ENCODE measurements around the gene RBM38. TPM values are rescaled to one million over a fixed set of nuclear protein-coding genes. Genes with fewer than 3 reads are reported as not detected.

The RBM38 gene
- total RNA-seq = 10 to 100 TPM in 8 of 9 donors, 1 to 10 TPM in 1; 7.2 to 30.9 (median 14.5) TPM
- polyA plus RNA-seq = 10 to 100 TPM in 2 of 3 donors, 1 to 10 TPM in 1; 3.0 to 24.1 (median 10.5) TPM
- long read RNA-seq, donor 1, transcript RBM38-203 (4 exons, 2,382 nt) = major isoform, 15 of 16 reads
- long read RNA-seq, donor 1, partial matches to known transcripts = 0 of 16 reads
- long read RNA-seq, donor 1, other reads (novel, unspliced or antisense) = 0 of 16 reads
- long read RNA-seq, donor 2, transcript RBM38-203 (4 exons, 2,382 nt) = major isoform, 16 of 16 reads
- long read RNA-seq, donor 2, partial matches to known transcripts = 0 of 16 reads
- long read RNA-seq, donor 2, other reads (novel, unspliced or antisense) = 0 of 16 reads
- long read RNA-seq, donor 3, transcript RBM38-203 (4 exons, 2,382 nt) = major isoform, 5 of 6 reads
- long read RNA-seq, donor 3, partial matches to known transcripts = 0 of 6 reads
- long read RNA-seq, donor 3, other reads (novel, unspliced or antisense) = 0 of 6 reads
- long read RNA-seq, donor 4, partial matches to known transcripts = 1 of 1 reads
- long read RNA-seq, donor 4, other reads (novel, unspliced or antisense) = 0 of 1 reads
- long read RNA-seq, donor 5, transcript RBM38-203 (4 exons, 2,382 nt) = major isoform, 29 of 48 reads
- long read RNA-seq, donor 5, partial matches to known transcripts = 15 of 48 reads
- long read RNA-seq, donor 5, other reads (novel, unspliced or antisense) = 3 of 48 reads
- long read RNA-seq, donor 6 = 0 reads
- long read RNA-seq, donor 7, transcript RBM38-203 (4 exons, 2,382 nt) = major isoform, 11 of 29 reads
- long read RNA-seq, donor 7, partial matches to known transcripts = 18 of 29 reads
- long read RNA-seq, donor 7, other reads (novel, unspliced or antisense) = 0 of 29 reads
- long read RNA-seq, donor 8, transcript RBM38-203 (4 exons, 2,382 nt) = major isoform, 24 of 26 reads
- long read RNA-seq, donor 8, partial matches to known transcripts = 0 of 26 reads
- long read RNA-seq, donor 8, other reads (novel, unspliced or antisense) = 0 of 26 reads
- long read RNA-seq, donor 9, partial matches to known transcripts = 0 of 3 reads
- long read RNA-seq, donor 9, other reads (novel, unspliced or antisense) = 0 of 3 reads
- long read RNA-seq, donor 10, transcript RBM38-203 (4 exons, 2,382 nt) = major isoform, 10 of 24 reads
- long read RNA-seq, donor 10, partial matches to known transcripts = 13 of 24 reads
- long read RNA-seq, donor 10, other reads (novel, unspliced or antisense) = 0 of 24 reads

- TF ChIP-seq CTCF (IDR thresholded peaks at IDR 0.05) (no peak), POLR2A (IDR thresholded peaks at IDR 0.05) (no peak)
- Histone ChIP-seq H3K4me3 (peak within 1 kb of the TSS; percentile 19 to 81 (median 42)), H3K4me1 (replicated peaks in 1 of 2) (peaks cover 18 to 31% of the 10 kb centered on the region in 2 donors), H3K27ac (peak within 1 kb of the TSS in 3 of 5 donors; percentile 31 to 80 (median 52)), H3K27me3 (no peaks in the 10 kb centered on the region), H3K36me3 (replicated peaks in 1 of 2) (no peaks in the 10 kb centered on the region), H3K9me3 (replicated peaks in 1 of 3) (no peaks in the 10 kb centered on the region)
- peak in 6 of 7 donors; percentile 56 to 78 (median 62) for DNase-seq
- intact Hi-C loops (cut with DNase I) = no loop called here
- WGBS, 4 donors = 26 to 57% (median 44%) methylated on average over 29 to 78 of the region's 78 CpGs
These were observed at the start of gene RBM38 for GRCh38 chr20:57390604-57391438. Gene RBM38, plus strand, starts transcription at chr20:57391396. Its CDS starts 186 bp downstream, at chr20:57391582.

- no peaks in the 10 kb centered on the region for H3K36me3 ChIP-seq (replicated peaks in 1 of 2)
- H3K4me3 ChIP-seq = no peak overlapping the region
- H3K9me3 ChIP-seq (replicated peaks in 1 of 3) = no peaks in the 10 kb centered on the region
- intact Hi-C loops (cut with DNase I) = no loop called here
- H3K27ac ChIP-seq = no peak overlapping the region
- H3K4me1 ChIP-seq (replicated peaks in 1 of 2) = no peaks in the 10 kb centered on the region
- no peaks in the 10 kb centered on the region for H3K27me3 ChIP-seq
- DNase-seq = no peak
- TF ChIP-seq CTCF (IDR thresholded peaks at IDR 0.05) = no peak
- no peak for TF ChIP-seq POLR2A (IDR thresholded peaks at IDR 0.05)
- 37 to 52% (median 48%) methylated on average over 2 of the region's 2 CpGs for WGBS, 4 donors
These were observed 49.5 kb upstream of the RBM38 start for GRCh38 chr20:57341663-57342062.

GRCh38 chr20:57342829-57343228 is 48.4 kb upstream of the RBM38 start:
- Histone ChIP-seq H3K4me1 (replicated peaks in 1 of 2) (no peaks in the 10 kb centered on the region), H3K4me3 (no peak overlapping the region), H3K27ac (no peak overlapping the region), H3K36me3 (replicated peaks in 1 of 2) (no peaks in the 10 kb centered on the region), H3K27me3 (no peaks in the 10 kb centered on the region), H3K9me3 (replicated peaks in 1 of 3) (no peaks in the 10 kb centered on the region)
- DNase-seq = no peak
- WGBS, 4 donors = 33 to 47% (median 36%) methylated on average over 2 of the region's 2 CpGs
- intact Hi-C loops (cut with DNase I) = no loop called here
- TF ChIP-seq CTCF (IDR thresholded peaks at IDR 0.05) (no peak), POLR2A (IDR thresholded peaks at IDR 0.05) (no peak)

Measured in adrenal gland (tissue), 19 donors.